Nephron progenitor cell (in vitro differentiated cells): ENCODE measurements around the gene PPP1R2.
A peak's percentile ranks its signal among the peaks of the same experiment; 100 is the strongest.

ENCODE experiments used
- DNase-seq: peaks from one replicate; pipeline ENCODE4 v3.0.0; 2021
- H3K27ac Mint-ChIP-seq: 2 replicates; pipeline ENCODE4 v1.8.0; 2021; ENCODE audit warnings: mild to moderate bottlenecking, moderate library complexity, mixed read lengths
- H3K27me3 Mint-ChIP-seq: 2 replicates; pipeline ENCODE4 v1.8.0; 2021; ENCODE audit warnings: mild to moderate bottlenecking, low read depth, mixed read lengths; ENCODE audit not compliant: poor library complexity
- H3K36me3 Mint-ChIP-seq: 2 replicates; pipeline ENCODE4 v1.8.0; 2021; ENCODE audit warnings: low read depth, mixed read lengths
- H3K4me1 Mint-ChIP-seq: 2 replicates; pipeline ENCODE4 v1.8.0; 2021; ENCODE audit warnings: mixed read lengths
- H3K4me3 Mint-ChIP-seq: 2 replicates; pipeline ENCODE4 v1.8.0; 2021; ENCODE audit warnings: mild to moderate bottlenecking, moderate library complexity, mixed read lengths
- H3K9me3 Mint-ChIP-seq: 2 replicates; pipeline ENCODE4 v1.8.0; 2021; ENCODE audit warnings: mild to moderate bottlenecking, moderate library complexity, mixed read lengths
- TF ChIP-seq, protein P1 (sequence below): fragments of 200-600 bp; sonication (generic); IDR thresholded peaks from 2 replicates; pipeline ENCODE4 v1.5.0; 2021; ENCODE audit warnings: antibody characterized with exemption

Gene PPP1R2

GRCh38 chr3:195584543-195584870, 41.4 kb upstream of the PPP1R2 start:
- Mint-ChIP-seq H3K27me3 (peaks cover 3% of the 10 kb centered on the region), H3K27ac (no peak overlapping the region), H3K9me3 (no peaks in the 10 kb centered on the region), H3K36me3 (no peaks in the 10 kb centered on the region), H3K4me1 (peaks cover 22% of the 10 kb centered on the region), H3K4me3 (no peak overlapping the region)
- DNase-seq, result no peak
- TF ChIP-seq, protein P1, sequence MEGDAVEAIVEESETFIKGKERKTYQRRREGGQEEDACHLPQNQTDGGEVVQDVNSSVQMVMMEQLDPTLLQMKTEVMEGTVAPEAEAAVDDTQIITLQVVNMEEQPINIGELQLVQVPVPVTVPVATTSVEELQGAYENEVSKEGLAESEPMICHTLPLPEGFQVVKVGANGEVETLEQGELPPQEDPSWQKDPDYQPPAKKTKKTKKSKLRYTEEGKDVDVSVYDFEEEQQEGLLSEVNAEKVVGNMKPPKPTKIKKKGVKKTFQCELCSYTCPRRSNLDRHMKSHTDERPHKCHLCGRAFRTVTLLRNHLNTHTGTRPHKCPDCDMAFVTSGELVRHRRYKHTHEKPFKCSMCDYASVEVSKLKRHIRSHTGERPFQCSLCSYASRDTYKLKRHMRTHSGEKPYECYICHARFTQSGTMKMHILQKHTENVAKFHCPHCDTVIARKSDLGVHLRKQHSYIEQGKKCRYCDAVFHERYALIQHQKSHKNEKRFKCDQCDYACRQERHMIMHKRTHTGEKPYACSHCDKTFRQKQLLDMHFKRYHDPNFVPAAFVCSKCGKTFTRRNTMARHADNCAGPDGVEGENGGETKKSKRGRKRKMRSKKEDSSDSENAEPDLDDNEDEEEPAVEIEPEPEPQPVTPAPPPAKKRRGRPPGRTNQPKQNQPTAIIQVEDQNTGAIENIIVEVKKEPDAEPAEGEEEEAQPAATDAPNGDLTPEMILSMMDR, result no peak

DNA sequence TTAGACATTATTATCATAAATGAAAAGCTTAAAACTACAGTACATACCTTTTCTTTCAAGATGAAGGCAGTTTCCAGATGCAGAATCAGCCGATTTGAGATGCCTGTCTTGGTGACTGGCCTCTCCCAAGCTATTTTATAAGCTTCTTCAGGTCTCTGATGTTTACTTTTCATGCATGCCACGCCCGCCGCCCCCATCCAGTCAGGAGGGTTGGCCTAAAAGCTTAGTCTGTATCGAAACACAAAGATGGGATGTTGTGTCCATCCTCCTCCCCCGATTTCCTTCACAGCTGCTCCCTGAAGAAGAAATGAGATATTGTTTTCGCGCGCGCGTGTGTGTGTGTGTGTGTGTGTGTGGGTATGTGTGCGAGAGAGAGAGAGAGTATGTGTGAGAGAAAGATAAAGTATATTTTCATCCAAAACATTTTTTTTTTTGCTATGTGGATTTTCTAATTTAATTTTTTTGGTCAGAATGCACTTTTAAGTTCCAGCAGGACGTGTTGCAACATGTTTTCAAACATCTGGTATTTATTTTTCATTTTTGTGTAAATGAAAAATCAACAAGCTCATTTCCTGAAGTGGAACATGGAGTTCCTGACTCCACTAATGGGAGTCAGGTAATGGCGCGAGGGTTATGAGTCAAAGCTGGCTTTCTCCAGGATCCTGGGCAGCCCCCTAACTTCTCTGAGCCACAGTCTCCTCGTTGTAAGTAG, 40.9 kb upstream of the PPP1R2 start, which contains the start of gene APOD:
Gene APOD, minus strand, starts transcription at position 110 of the 712 bp plus-strand sequence. CDS start 4,479 bp downstream, outside the sequence.
- no peak for DNase-seq
- no peaks in the 10 kb centered on the region for H3K36me3 Mint-ChIP-seq
- TF ChIP-seq, protein P1, result no peak
- H3K4me3 Mint-ChIP-seq, result no peak within 1 kb of the TSS
- no peaks in the 10 kb centered on the region for H3K9me3 Mint-ChIP-seq
- peaks cover 22% of the 10 kb centered on the region for H3K4me1 Mint-ChIP-seq
- no peak within 1 kb of the TSS for H3K27ac Mint-ChIP-seq
- H3K27me3 Mint-ChIP-seq, result peaks cover 4% of the 10 kb centered on the region

- H3K27ac Mint-ChIP-seq, result no peak overlapping the region
- H3K36me3 Mint-ChIP-seq, result no peaks in the 10 kb centered on the region
- TF ChIP-seq, protein P1, result no peak
- DNase-seq, result no peak
- peaks cover 22% of the 10 kb centered on the region for H3K4me1 Mint-ChIP-seq
- peaks cover 8% of the 10 kb centered on the region for H3K27me3 Mint-ChIP-seq
- no peak overlapping the region for H3K4me3 Mint-ChIP-seq
- no peaks in the 10 kb centered on the region for H3K9me3 Mint-ChIP-seq
Measured at GRCh38 chr3:195582947-195583346, 39.8 kb upstream of the PPP1R2 start.

DNA sequence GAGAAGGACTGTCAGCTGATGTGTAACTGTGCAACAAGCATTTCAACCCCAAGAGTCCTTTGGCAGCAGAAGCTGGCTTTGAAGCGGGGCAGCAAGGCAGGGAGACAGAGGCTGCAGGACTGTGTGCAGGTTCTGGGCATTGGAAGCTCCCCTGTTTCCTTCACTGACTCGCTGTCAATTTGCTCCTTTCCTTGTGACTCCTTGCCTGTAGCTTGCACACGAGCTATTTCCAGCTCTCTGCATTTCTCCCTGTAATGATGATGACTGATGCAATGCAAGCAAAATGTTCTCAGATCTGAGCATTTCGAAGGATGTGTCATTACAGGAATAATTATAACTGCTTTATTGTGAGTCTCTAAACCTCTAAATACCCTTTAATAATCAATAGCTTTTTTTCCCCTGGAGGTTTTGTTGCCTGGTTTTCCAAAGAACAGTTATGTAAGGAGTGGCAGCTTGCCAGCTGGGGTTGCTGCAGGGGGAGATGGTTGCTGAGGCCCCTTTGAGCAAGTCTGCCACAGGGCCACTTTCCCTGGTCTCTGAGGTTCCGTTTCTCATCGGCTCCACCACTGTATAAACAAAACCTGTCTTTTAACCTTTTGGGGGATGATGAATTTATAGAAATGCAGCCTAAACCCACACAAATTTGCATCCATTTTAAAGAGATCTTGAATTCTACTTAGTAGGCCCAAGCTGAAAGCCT, 37.8 kb upstream of the PPP1R2 start:
- Mint-ChIP-seq H3K27me3 (peaks cover 8% of the 10 kb centered on the region), H3K4me3 (no peak overlapping the region), H3K9me3 (no peaks in the 10 kb centered on the region), H3K36me3 (no peaks in the 10 kb centered on the region), H3K4me1 (peaks cover 22% of the 10 kb centered on the region), H3K27ac (peak overlapping the region; percentile 27)
- TF ChIP-seq, protein P1, result no peak
- no peak for DNase-seq

DNA sequence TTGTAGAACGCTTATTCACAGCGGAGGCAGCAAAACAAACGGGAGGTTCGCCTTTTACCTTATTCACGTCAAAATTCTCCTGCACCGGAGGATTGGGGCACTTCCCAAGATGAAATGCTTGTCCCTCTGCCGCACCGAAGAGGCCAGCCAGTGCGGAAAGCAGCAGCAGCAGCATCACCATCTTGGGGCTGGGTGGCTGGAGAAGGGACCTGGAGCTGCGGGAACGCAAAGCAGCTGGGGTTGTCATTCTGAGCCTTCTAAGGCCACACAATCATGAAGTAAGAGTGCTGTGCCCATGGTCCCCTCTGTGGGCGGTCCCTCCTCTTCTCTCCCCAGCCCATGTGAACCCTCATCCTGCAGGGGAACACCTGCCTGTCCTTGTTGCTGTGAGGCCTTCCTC, 36.2 kb upstream of the PPP1R2 start:
- Mint-ChIP-seq H3K4me3 (no peak overlapping the region), H3K4me1 (peaks cover 11% of the 10 kb centered on the region), H3K9me3 (peaks cover 6% of the 10 kb centered on the region), H3K27me3 (peaks cover 8% of the 10 kb centered on the region), H3K36me3 (no peaks in the 10 kb centered on the region), H3K27ac (no peak overlapping the region)
- TF ChIP-seq, protein P1, result no peak
- no peak for DNase-seq
